Common myeloid progenitor, CD34-positive (primary cell): ENCODE data around the gene MPIG6B.
A peak's percentile ranks its signal among the peaks of the same experiment; 100 is the strongest.

ENCODE experiments used
- CTCF ChIA-PET: fragments of 350-600 bp; sonication (Branson Sonifier 250); formaldehyde crosslinking; loops from one replicate; lab custom pipeline; 2021; ENCODE audit warnings: antibody characterized with exemption; lab: Charles Lee
- POLR2A ChIA-PET: fragments of 350-600 bp; sonication (Branson Sonifier 250); formaldehyde crosslinking; loops from one replicate; lab custom pipeline; 2021; ENCODE audit warnings: antibody characterized with exemption; lab: Charles Lee
- DNase-seq, 3 donors: peaks; one replicate each; pipeline versions ENCODE4 v3.0.0 to v3.0.0-alpha.2; 2013
- H3K27ac ChIP-seq, 2 experiments: 1 replicate in 1 of 2; 2 replicates in 1 of 2; pipeline ENCODE4 v1.7.0; 2013; ENCODE audit warnings: inconsistent platforms in 2 of 2, low read length in 2 of 2, mild to moderate bottlenecking in 2 of 2, low read depth in 1 of 2, moderate library complexity in 1 of 2; ENCODE audit not compliant: severe bottlenecking in 2 of 2, insufficient read depth in 1 of 2, poor library complexity in 1 of 2
- H3K27me3 ChIP-seq, 5 experiments: replicated peaks in 2 of 5; 1 replicate in 3 of 5; 2 replicates in 2 of 5; pipeline versions ENCODE4 v1.6.1 to v1.7.0; 2013; ENCODE audit warnings: low read length in 4 of 5, mild to moderate bottlenecking in 2 of 5, moderate library complexity in 2 of 5, inconsistent platforms in 1 of 5; ENCODE audit not compliant: insufficient read depth in 5 of 5, control insufficient read depth in 4 of 5
- H3K36me3 ChIP-seq, 4 experiments: 1 replicate in 2 of 4; 2 replicates in 2 of 4; pipeline versions ENCODE4 v1.6.1 to v1.7.0; 2013; ENCODE audit warnings: low read length in 3 of 4, control low read depth in 1 of 4, mild to moderate bottlenecking in 1 of 4; ENCODE audit not compliant: control insufficient read depth in 4 of 4, insufficient read depth in 4 of 4
- H3K4me1 ChIP-seq, 4 experiments: 1 replicate in 3 of 4; 2 replicates in 1 of 4; pipeline versions ENCODE4 v1.6.1 to v1.7.1; 2013; ENCODE audit warnings: low read length in 3 of 4, mild to moderate bottlenecking in 3 of 4, control low read depth in 1 of 4, inconsistent platforms in 1 of 4, moderate library complexity in 1 of 4; ENCODE audit not compliant: control insufficient read depth in 4 of 4, insufficient read depth in 4 of 4; ENCODE audit errors: control extremely low read depth in 1 of 4
- H3K4me3 ChIP-seq, 7 experiments: 1 replicate in 4 of 7; 2 replicates in 3 of 7; pipeline versions ENCODE4 v1.5.1 to v1.7.0; 2013; ENCODE audit warnings: mild to moderate bottlenecking in 7 of 7, low read length in 6 of 7, moderate library complexity in 6 of 7, inconsistent platforms in 2 of 7, low read depth in 2 of 7, control low read depth in 1 of 7; ENCODE audit not compliant: insufficient read depth in 4 of 7, control insufficient read depth in 1 of 7; ENCODE audit errors: extremely low read depth in 1 of 7
- H3K9me3 ChIP-seq, 5 experiments: 1 replicate in 4 of 5; 2 replicates in 1 of 5; pipeline versions ENCODE4 v1.6.1 to v1.7.1; 2013; ENCODE audit warnings: low read length in 4 of 5, mild to moderate bottlenecking in 2 of 5, inconsistent platforms in 1 of 5, low read depth in 1 of 5, moderate library complexity in 1 of 5; ENCODE audit not compliant: control insufficient read depth in 4 of 5, insufficient read depth in 2 of 5; ENCODE audit errors: control extremely low read depth in 1 of 5
- WGBS: methylation state at CpG from one replicate; pipeline ENCODE4 v1.1.5; 2013; ENCODE audit not compliant: insufficient coverage; 5-methylcytosine and 5-hydroxymethylcytosine counted together

MPIG6B gene

GRCh38 chr6:31730631-31731086 is 7.5 kb downstream of the MPIG6B start:
- ChIA-PET CTCF (interaction anchor here (0.7 to 19.7 kb wide), 18 partner anchors 8 to 184 kb away, joined by 3 to 268 read pairs (median 4); partner anchors contain the start of genes ATP6V1G2, CLIC1, HSPA1A and HSPA1B), POLR2A (interaction anchor here (0.7 to 2.2 kb wide), 8 partner anchors 9 to 133 kb away, joined by 5 to 53 read pairs (median 10); partner anchors contain the start of genes HSPA1B, LSM2 and MSH5)
- H3K4me1 ChIP-seq = peaks cover 20 to 78% (median 66%) of the 10 kb centered on the region in 4 experiments
- 86% methylated on average over 7 of the region's 11 CpGs for WGBS
- H3K27ac ChIP-seq = peak overlapping the region in 1 of 2 experiments; percentile 60
- no peaks in the 10 kb centered on the region for H3K9me3 ChIP-seq
- no peaks in the 10 kb centered on the region for H3K27me3 ChIP-seq
- peaks cover 11 to 54% (median 38%) of the 10 kb centered on the region in 4 experiments for H3K36me3 ChIP-seq
- H3K4me3 ChIP-seq = peak overlapping the region in 4 of 7 experiments; percentile 81 to 96 (median 94)
- DNase-seq = peak in 1 of 3 donors; percentile 28

- no peak for DNase-seq
- no peak overlapping the region for H3K27ac ChIP-seq
- H3K27me3 ChIP-seq = no peaks in the 10 kb centered on the region
- POLR2A ChIA-PET = interaction anchor here (1.1 kb wide), 1 partner anchor 8 kb away, joined by 4 read pairs; the partner anchor contains the start of gene MSH5
- WGBS = 80% methylated on average over 1 of the region's 3 CpGs
- H3K4me1 ChIP-seq = peaks cover 10 to 72% (median 61%) of the 10 kb centered on the region in 4 experiments
- H3K4me3 ChIP-seq = no peak overlapping the region
- CTCF ChIA-PET = interaction anchor here (0.6 to 19.7 kb wide), 7 partner anchors 9 to 94 kb away, joined by 3 to 268 read pairs (median 3); partner anchors contain the start of genes LY6G5C and SAPCD1
- no peaks in the 10 kb centered on the region for H3K9me3 ChIP-seq
- peaks cover 11 to 41% (median 32%) of the 10 kb centered on the region in 4 experiments for H3K36me3 ChIP-seq
These were observed 8.9 kb downstream of the MPIG6B start for GRCh38 chr6:31732029-31732428.

GRCh38 chr6:31733734-31734133 is 10.6 kb downstream of the MPIG6B start:
- CTCF ChIA-PET = interaction anchor here (0.9 to 19.7 kb wide), 4 partner anchors 10 to 84 kb away, joined by 3 to 268 read pairs (median 6); partner anchors contain the start of gene SAPCD1
- POLR2A ChIA-PET = interaction anchor here (0.6 kb wide), 1 partner anchor 536 kb away, joined by 3 read pairs; no protein-coding TSS in a partner anchor
- no peak for DNase-seq
- Histone ChIP-seq H3K9me3 (no peaks in the 10 kb centered on the region), H3K27me3 (no peaks in the 10 kb centered on the region), H3K36me3 (peaks cover 11 to 39% (median 28%) of the 10 kb centered on the region in 4 experiments), H3K4me3 (peak overlapping the region in 6 of 7 experiments; percentile 26 to 100 (median 96)), H3K4me1 (peaks cover 12 to 72% (median 60%) of the 10 kb centered on the region in 4 experiments), H3K27ac (peak overlapping the region; percentile 99)
- WGBS = 94% methylated on average over 4 of the region's 4 CpGs

GRCh38 chr6:31734247-31734820 is 11.2 kb downstream of the MPIG6B start:
- Histone ChIP-seq H3K9me3 (no peaks in the 10 kb centered on the region), H3K27me3 (no peaks in the 10 kb centered on the region), H3K27ac (peak overlapping the region; percentile 99), H3K4me3 (peak overlapping the region; percentile 80 to 100 (median 96)), H3K4me1 (peaks cover 17 to 71% (median 61%) of the 10 kb centered on the region in 4 experiments), H3K36me3 (peaks cover 11 to 39% (median 28%) of the 10 kb centered on the region in 4 experiments)
- no CpG with 5 or more reads among the region's 2 CpGs for WGBS
- ChIA-PET CTCF (interaction anchor here (0.9 to 19.7 kb wide), 4 partner anchors 20 to 84 kb away, joined by 3 to 268 read pairs (median 6); partner anchors contain the start of gene SAPCD1), POLR2A (interaction anchor here (1.3 to 2.2 kb wide), 2 partner anchors 72 to 128 kb away, joined by 4 to 7 read pairs; partner anchors contain the start of genes LSM2 and NEU1)
- no peak for DNase-seq

- ChIA-PET POLR2A (interaction anchor here (0.7 to 3.3 kb wide), 6 partner anchors 7 to 128 kb away, joined by 4 to 21 read pairs (median 6); partner anchors contain the start of genes HSPA1B, LSM2 and NEU1), CTCF (interaction anchor here (1.0 to 19.7 kb wide), 5 partner anchors 10 to 34 kb away, joined by 3 to 268 read pairs (median 6); partner anchors contain the start of gene SAPCD1)
- Histone ChIP-seq H3K36me3 (peaks cover 11 to 39% (median 28%) of the 10 kb centered on the region in 4 experiments), H3K9me3 (no peaks in the 10 kb centered on the region), H3K4me1 (peaks cover 18 to 68% (median 64%) of the 10 kb centered on the region in 4 experiments), H3K4me3 (peak overlapping the region; percentile 80 to 100 (median 96)), H3K27ac (peak overlapping the region; percentile 99), H3K27me3 (no peaks in the 10 kb centered on the region)
- WGBS = under 1% methylated on average over 14 of the region's 18 CpGs
- DNase-seq = peak; percentile 74 to 91 (median 89)
These were observed 11.7 kb downstream of the MPIG6B start for GRCh38 chr6:31734821-31735406.

- H3K4me1 ChIP-seq = peaks cover 22 to 68% (median 60%) of the 10 kb centered on the region in 4 experiments
- CTCF ChIA-PET = interaction anchor here (1.4 to 19.7 kb wide), 6 partner anchors 8 to 95 kb away, joined by 6 to 268 read pairs (median 7); partner anchors contain the start of genes DDAH2, HSPA1B and SAPCD1
These were observed 13.0 kb downstream of the MPIG6B start, which contains the start of gene CLIC1 for GRCh38 chr6:31736021-31736767. CLIC1 (minus strand) TSS chr6:31736530; CDS start chr6:31736300, 230 bp downstream.

More at GRCh38 chr6:31736021-31736767, 13.0 kb downstream of the MPIG6B start, which contains the start of gene CLIC1:
- POLR2A ChIA-PET = interaction anchor here (0.6 to 3.3 kb wide), 10 partner anchors 9 to 176 kb away, joined by 3 to 21 read pairs (median 6); partner anchors contain the start of genes ABHD16A, C6orf47, HSPA1B and LSM2
- H3K27ac ChIP-seq = peak within 1 kb of the TSS; percentile 99
- no peaks in the 10 kb centered on the region for H3K9me3 ChIP-seq
- WGBS = 0% methylated on average over 9 of the region's 24 CpGs
- H3K27me3 ChIP-seq = no peaks in the 10 kb centered on the region
- peak within 1 kb of the TSS; percentile 80 to 100 (median 96) for H3K4me3 ChIP-seq
- H3K36me3 ChIP-seq = peaks cover 9 to 30% (median 25%) of the 10 kb centered on the region in 4 experiments
- peak; percentile 65 to 90 (median 86) for DNase-seq
